ENCODE data around the gene RBCK1.

GRCh38 chr20:389220-389619 lies 18.9 kb upstream of the RBCK1 start:
- TF ChIP-seq CTCF (IDR thresholded peaks at IDR 0.05), result no peak
- no peak for TF ChIP-seq POLR2AphosphoS5 (IDR thresholded peaks at IDR 0.05)
- no peak for TF ChIP-seq POLR2A (IDR thresholded peaks at IDR 0.05)

Measured in stomach (tissue), 4 donors.